Fibroblast of pulmonary artery (primary cell): ENCODE data around the gene SUSD2.
"Not testable (repeated sequence)": the region's sequence is repeated elsewhere in the genome, so short reads cannot be mapped to it uniquely, and the experiment has no call there.

ENCODE experiments used
- DNase-seq: peaks from one replicate; pipeline ENCODE4 v3.0.0-alpha.2; 2010; ENCODE audit warnings: low read depth
- H3K4me3 ChIP-seq: replicated peaks from 2 replicates; pipeline ENCODE4 v1.5.1; 2011; ENCODE audit warnings: low read depth, mild to moderate bottlenecking, control low read depth, low read length, moderate library complexity
- CTCF ChIP-seq: IDR thresholded peaks from 2 replicates; pipeline ENCODE4 v1.5.1; 2011; ENCODE audit warnings: mild to moderate bottlenecking, control low read depth, low read length, inconsistent platforms; ENCODE audit errors: missing control alignments

The SUSD2 gene

GRCh38 chr22:24233235-24233634 lies 51.9 kb downstream of the SUSD2 start:
- TF ChIP-seq CTCF = no peak
- no peak overlapping the region for H3K4me3 ChIP-seq
- DNase-seq = no peak

- TF ChIP-seq CTCF = no peak
- DNase-seq = no peak
- no peak overlapping the region for H3K4me3 ChIP-seq
Observed at GRCh38 chr22:24233816-24234215, 52.5 kb downstream of the SUSD2 start.

- H3K4me3 ChIP-seq = no peak overlapping the region
- DNase-seq = no peak
- no peak for TF ChIP-seq CTCF
Observed at GRCh38 chr22:24235315-24235714, 54.0 kb downstream of the SUSD2 start.

- DNase-seq = no peak
- no peak overlapping the region for H3K4me3 ChIP-seq
- no peak for TF ChIP-seq CTCF
Observed at GRCh38 chr22:24236656-24237055, 55.4 kb downstream of the SUSD2 start.

GRCh38 chr22:24238101-24238694 lies 56.9 kb downstream of the SUSD2 start:
- peak; percentile 41 for DNase-seq
- H3K4me3 ChIP-seq = not testable (repeated sequence)
